Measurements from ENCODE around the gene GREM2. TPM values are rescaled to one million over a fixed set of nuclear protein-coding genes. Genes with fewer than 3 reads are reported as not detected.
A peak's percentile ranks its signal among the peaks of the same experiment; 100 is the strongest.

The GREM2 gene
- total and polyA plus RNA-seq, 2 experiments from 2014 or later, result 47.8 to 86.5 TPM

DNA sequence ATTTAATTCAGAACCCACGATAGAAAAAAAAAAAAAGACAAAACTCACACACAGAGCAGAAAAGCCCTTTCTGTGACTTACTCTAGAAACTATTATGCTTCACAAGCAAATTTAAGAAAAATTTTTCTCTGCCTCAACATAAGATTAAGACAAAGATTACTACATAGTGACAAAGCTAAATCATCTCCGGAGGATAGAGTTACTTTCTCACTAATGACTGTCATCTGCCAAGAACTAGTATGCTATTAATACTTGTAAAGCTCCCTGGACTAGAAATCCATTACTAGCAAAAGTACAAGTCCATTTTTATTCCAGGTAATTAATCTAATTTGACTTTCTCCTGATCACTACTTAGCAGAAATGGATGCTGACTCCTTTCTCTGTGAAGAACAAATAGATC lies 25.9 kb downstream of the GREM2 start:
- no peaks in the 10 kb centered on the region for H3K9me2 ChIP-seq (ENCODE audit: insufficient read depth)
- DNase-seq, result peak; percentile 54
- H2AFZ ChIP-seq, result peak overlapping the region; percentile 34
- 25 to 33% methylated on average over 2 of the region's 2 CpGs for WGBS, 2 experiments (ENCODE audit: low coverage in 1 of 2, low lambda C conversion rate in 2 of 2, missing lambda C conversion rate in 2 of 2)
- H3K4me3 ChIP-seq, result no peak overlapping the region
- H3K9ac ChIP-seq, result peak overlapping the region; percentile 8; the same call in 1 of the 2 replicates
- TF ChIP-seq EZH2phosphoT487 (IDR thresholded peaks at IDR 0.05; ENCODE audit: insufficient read depth, low read depth) (no peak), EZH2 (IDR thresholded peaks at IDR 0.05; ENCODE audit: insufficient read depth, poor library complexity, severe bottlenecking) (no peak)
- H3K9me3 ChIP-seq (ENCODE audit: low read depth), result no peaks in the 10 kb centered on the region
- H3K36me3 ChIP-seq (ENCODE audit: low read depth), result peaks cover 14% of the 10 kb centered on the region; the same call in 1 of the 2 replicates
- peaks cover 92% of the 10 kb centered on the region for H3K79me2 ChIP-seq (ENCODE audit: insufficient read depth)
- H3K27me3 ChIP-seq (replicated peaks; ENCODE audit: insufficient read depth), result no peaks in the 10 kb centered on the region
- in situ Hi-C loops (cut with MboI), result no loop called here
- H3K4me2 ChIP-seq (ENCODE audit: unreplicated experiment), result peak overlapping the region; percentile 59
- H3K27ac ChIP-seq, result peak overlapping the region; percentile 34
- no peaks in the 10 kb centered on the region for H4K20me1 ChIP-seq (ENCODE audit: insufficient read depth)
- peaks cover 61% of the 10 kb centered on the region for H3F3A ChIP-seq (ENCODE audit: insufficient read depth)
- H3K4me1 ChIP-seq (ENCODE audit: insufficient read depth), result peaks cover 45% of the 10 kb centered on the region

DNA sequence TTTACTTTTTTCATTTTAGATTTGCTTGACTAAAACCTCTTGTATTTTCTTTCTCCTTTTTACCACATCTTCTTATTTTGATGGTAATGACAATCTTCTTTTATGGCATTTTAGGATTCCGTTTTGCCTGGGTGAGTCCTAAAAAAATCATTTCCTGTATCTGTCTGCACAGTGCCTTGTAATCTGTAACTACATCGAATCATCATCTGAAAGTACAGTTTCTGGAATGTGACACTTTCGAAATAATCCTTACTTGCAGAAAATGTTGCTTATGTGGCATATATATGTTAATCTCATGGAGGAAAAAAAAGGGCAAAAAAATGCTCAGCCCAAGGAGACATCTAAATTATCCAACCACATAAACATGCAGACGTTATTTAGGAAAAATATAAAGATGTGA lies 29.0 kb downstream of the GREM2 start:
- H3K9ac ChIP-seq, result peak overlapping the region; percentile 42; the same call in 1 of the 2 replicates
- peak; percentile 73 for DNase-seq
- H3K4me1 ChIP-seq (ENCODE audit: insufficient read depth), result peaks cover 47% of the 10 kb centered on the region
- TF ChIP-seq EZH2phosphoT487 (IDR thresholded peaks at IDR 0.05; ENCODE audit: insufficient read depth, low read depth), result no peak
- TF ChIP-seq EZH2 (IDR thresholded peaks at IDR 0.05; ENCODE audit: insufficient read depth, poor library complexity, severe bottlenecking), result no peak
- in situ Hi-C loops (cut with MboI), result no loop called here
- H3K27ac ChIP-seq, result peak overlapping the region; percentile 61
- peaks cover 92% of the 10 kb centered on the region for H3K79me2 ChIP-seq (ENCODE audit: insufficient read depth)
- no peaks in the 10 kb centered on the region for H3K9me2 ChIP-seq (ENCODE audit: insufficient read depth)
- 3% methylated on average over 4 of the region's 4 CpGs for WGBS, 2 experiments (ENCODE audit: low coverage in 1 of 2, low lambda C conversion rate in 2 of 2, missing lambda C conversion rate in 2 of 2)
- H3K9me3 ChIP-seq (ENCODE audit: low read depth), result no peaks in the 10 kb centered on the region
- H3K4me2 ChIP-seq (ENCODE audit: unreplicated experiment), result peak overlapping the region; percentile 58
- 0 out of 2 replicates have a peak overlapping the region, but pooled peaks have one; percentile 6 for H2AFZ ChIP-seq
- H3K4me3 ChIP-seq, result peak overlapping the region; percentile 44
- no peaks in the 10 kb centered on the region for H4K20me1 ChIP-seq (ENCODE audit: insufficient read depth)
- no peaks in the 10 kb centered on the region for H3K27me3 ChIP-seq (replicated peaks; ENCODE audit: insufficient read depth)
- 0 out of 2 replicates have a peak, but pooled peaks cover 8% of the 10 kb centered on the region for H3K36me3 ChIP-seq (ENCODE audit: low read depth)
- H3F3A ChIP-seq (ENCODE audit: insufficient read depth), result peaks cover 56% of the 10 kb centered on the region

DNA sequence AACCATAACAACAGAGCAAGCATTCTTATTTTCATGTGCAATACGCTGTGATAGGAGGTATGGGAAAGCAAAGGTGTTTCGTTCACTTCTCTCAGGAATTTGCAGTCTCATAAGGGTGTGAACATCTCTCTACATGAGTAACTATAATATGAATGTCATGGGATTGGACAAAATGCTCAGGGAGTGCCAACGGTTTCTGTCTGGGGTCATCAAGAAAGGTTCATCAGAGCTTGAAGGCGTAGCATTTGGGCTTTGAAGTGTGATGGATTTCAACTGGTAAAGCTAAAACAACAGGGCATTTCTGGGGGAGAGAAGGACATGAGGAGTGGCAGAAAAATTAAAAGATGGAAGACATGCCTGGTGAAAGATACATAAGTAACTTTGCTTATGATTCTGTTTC lies 32.4 kb downstream of the GREM2 start:
- Histone ChIP-seq H3K9me2 (ENCODE audit: insufficient read depth) (no peaks in the 10 kb centered on the region), H3K9ac (no peak overlapping the region), H3K27ac (no peak overlapping the region), H3K27me3 (replicated peaks; ENCODE audit: insufficient read depth) (no peaks in the 10 kb centered on the region), H3F3A (ENCODE audit: insufficient read depth) (peaks cover 51% of the 10 kb centered on the region), H2AFZ (no peak overlapping the region), H3K4me2 (ENCODE audit: unreplicated experiment) (no peak overlapping the region), H3K36me3 (ENCODE audit: low read depth) (no peaks in the 10 kb centered on the region), H3K4me1 (ENCODE audit: insufficient read depth) (peaks cover 45% of the 10 kb centered on the region), H3K9me3 (ENCODE audit: low read depth) (no peaks in the 10 kb centered on the region), H3K79me2 (ENCODE audit: insufficient read depth) (peaks cover 87% of the 10 kb centered on the region), H3K4me3 (no peak overlapping the region), H4K20me1 (ENCODE audit: insufficient read depth) (no peaks in the 10 kb centered on the region)
- in situ Hi-C loops (cut with MboI), result no loop called here
- TF ChIP-seq EZH2 (IDR thresholded peaks at IDR 0.05; ENCODE audit: insufficient read depth, poor library complexity, severe bottlenecking), result no peak
- TF ChIP-seq EZH2phosphoT487 (IDR thresholded peaks at IDR 0.05; ENCODE audit: insufficient read depth, low read depth), result no peak
- 83 to 86% methylated on average over 4 of the region's 4 CpGs for WGBS, 2 experiments (ENCODE audit: low coverage in 1 of 2, low lambda C conversion rate in 2 of 2, missing lambda C conversion rate in 2 of 2)
- DNase-seq, result no peak

DNA sequence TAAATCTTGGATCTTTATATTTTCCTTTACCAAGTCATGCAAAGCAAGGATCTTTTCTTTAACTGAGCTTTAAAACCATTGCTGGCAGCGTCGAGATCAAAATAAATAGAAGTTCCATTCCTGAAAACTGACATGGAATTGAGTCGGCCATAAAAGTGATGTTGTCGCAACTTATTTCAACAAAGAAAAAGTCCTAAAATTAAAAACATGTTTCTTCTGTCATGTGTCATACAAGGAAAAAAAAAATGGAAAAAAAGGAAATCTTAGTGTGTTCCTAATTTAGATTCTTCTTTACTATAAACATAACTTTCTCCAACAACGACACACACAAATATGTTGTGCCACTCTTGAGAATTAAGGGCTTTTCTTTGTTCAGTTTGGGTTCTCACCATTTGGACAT lies 34.9 kb downstream of the GREM2 start:
- Histone ChIP-seq H4K20me1 (ENCODE audit: insufficient read depth) (no peaks in the 10 kb centered on the region), H3K36me3 (ENCODE audit: low read depth) (peaks cover 1% of the 10 kb centered on the region; the same call in 1 of the 2 replicates), H3K9ac (peak overlapping the region; percentile 73), H2AFZ (peak overlapping the region; percentile 69), H3K4me1 (ENCODE audit: insufficient read depth) (peaks cover 25% of the 10 kb centered on the region), H3K9me3 (ENCODE audit: low read depth) (no peaks in the 10 kb centered on the region), H3F3A (ENCODE audit: insufficient read depth) (peaks cover 42% of the 10 kb centered on the region), H3K27ac (peak overlapping the region; percentile 66), H3K9me2 (ENCODE audit: insufficient read depth) (no peaks in the 10 kb centered on the region), H3K27me3 (replicated peaks; ENCODE audit: insufficient read depth) (no peaks in the 10 kb centered on the region), H3K4me3 (peak overlapping the region; percentile 70), H3K4me2 (ENCODE audit: unreplicated experiment) (peak overlapping the region; percentile 99), H3K79me2 (ENCODE audit: insufficient read depth) (peaks cover 91% of the 10 kb centered on the region)
- TF ChIP-seq EZH2phosphoT487 (IDR thresholded peaks at IDR 0.05; ENCODE audit: insufficient read depth, low read depth), result no peak
- no peak for TF ChIP-seq EZH2 (IDR thresholded peaks at IDR 0.05; ENCODE audit: insufficient read depth, poor library complexity, severe bottlenecking)
- in situ Hi-C loops (cut with MboI), result no loop called here
- 8 to 9% methylated on average over 5 of the region's 5 CpGs for WGBS, 2 experiments (ENCODE audit: low coverage in 1 of 2, low lambda C conversion rate in 2 of 2, missing lambda C conversion rate in 2 of 2)
- DNase-seq, result peak; percentile 37
